C4-2B (cell line): ENCODE data around the gene PXDC1.

ENCODE experiments used
- ZFX ChIP-seq: fragments of 450-650 bp; IDR thresholded peaks from 2 replicates; pipeline ENCODE4 v1.6.1; 2017
- TF ChIP-seq, protein P1 (sequence below): fragments of 450-650 bp; conservative IDR thresholded peaks from 2 replicates; pipeline ENCODE4 v1.5.1; 2017; ENCODE audit warnings: mild to moderate bottlenecking

DNA sequence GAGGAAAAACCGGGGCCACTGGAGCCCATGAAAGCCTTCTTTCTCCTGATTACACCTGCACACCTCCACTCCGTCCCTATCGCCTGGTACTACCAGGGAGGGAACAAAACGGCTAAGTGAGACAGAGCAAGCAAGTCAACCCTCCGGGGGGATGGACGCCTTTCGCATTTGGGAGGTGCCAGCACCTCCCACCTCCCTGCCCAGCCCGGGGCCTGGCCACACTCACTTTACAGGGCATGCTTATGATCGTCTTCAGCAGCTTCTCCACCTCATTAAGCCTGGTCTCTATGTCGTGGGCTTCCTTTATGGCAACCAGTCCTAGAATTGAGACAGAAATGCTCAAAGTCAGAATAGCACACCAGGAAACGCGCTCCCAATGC is 13.7 kb downstream of the PXDC1 start:
- TF ChIP-seq, protein P1, sequence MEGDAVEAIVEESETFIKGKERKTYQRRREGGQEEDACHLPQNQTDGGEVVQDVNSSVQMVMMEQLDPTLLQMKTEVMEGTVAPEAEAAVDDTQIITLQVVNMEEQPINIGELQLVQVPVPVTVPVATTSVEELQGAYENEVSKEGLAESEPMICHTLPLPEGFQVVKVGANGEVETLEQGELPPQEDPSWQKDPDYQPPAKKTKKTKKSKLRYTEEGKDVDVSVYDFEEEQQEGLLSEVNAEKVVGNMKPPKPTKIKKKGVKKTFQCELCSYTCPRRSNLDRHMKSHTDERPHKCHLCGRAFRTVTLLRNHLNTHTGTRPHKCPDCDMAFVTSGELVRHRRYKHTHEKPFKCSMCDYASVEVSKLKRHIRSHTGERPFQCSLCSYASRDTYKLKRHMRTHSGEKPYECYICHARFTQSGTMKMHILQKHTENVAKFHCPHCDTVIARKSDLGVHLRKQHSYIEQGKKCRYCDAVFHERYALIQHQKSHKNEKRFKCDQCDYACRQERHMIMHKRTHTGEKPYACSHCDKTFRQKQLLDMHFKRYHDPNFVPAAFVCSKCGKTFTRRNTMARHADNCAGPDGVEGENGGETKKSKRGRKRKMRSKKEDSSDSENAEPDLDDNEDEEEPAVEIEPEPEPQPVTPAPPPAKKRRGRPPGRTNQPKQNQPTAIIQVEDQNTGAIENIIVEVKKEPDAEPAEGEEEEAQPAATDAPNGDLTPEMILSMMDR = no peak
- TF ChIP-seq ZFX = no peak
